Esophagus squamous epithelium (tissue), 5 donors: ENCODE results near the gene GAL3ST2. TPM values are rescaled to one million over a fixed set of nuclear protein-coding genes. Genes with fewer than 3 reads are reported as not detected.

Experiments used
- DNase-seq: peaks from one replicate; lab custom pipeline; 2025; lab: John Stamatoyannopoulos, UW
- H3K27ac ChIP-seq, 4 donors: fragments of 200-600 bp; sonication (generic); one replicate each; pipeline ENCODE4 v1.5.1; 2016 to 2019; ENCODE audit warnings: mild to moderate bottlenecking in 1 of 4
- H3K27me3 ChIP-seq, 4 donors: fragments of 200-600 bp; sonication (generic); 1 replicate in 3 of 4; 2 replicates in 1 of 4; pipeline versions ENCODE4 v1.5.1 to v1.6.0; 2017 to 2021; ENCODE audit warnings: antibody characterized with exemption in 1 of 4
- H3K36me3 ChIP-seq, 3 donors: fragments of 200-600 bp; sonication (generic); one replicate each; pipeline ENCODE4 v1.5.1; 2016 to 2019
- H3K4me1 ChIP-seq, 3 donors: fragments of 200-600 bp; sonication (generic); one replicate each; pipeline ENCODE4 v1.5.1; 2017 to 2019
- H3K4me3 ChIP-seq, 4 donors: fragments of 200-600 bp; sonication (generic); 1 replicate in 3 of 4; 2 replicates in 1 of 4; pipeline ENCODE4 v1.5.1; 2016 to 2019; ENCODE audit warnings: mild to moderate bottlenecking in 2 of 4, moderate library complexity in 1 of 4
- H3K9me3 ChIP-seq, 3 donors: fragments of 200-600 bp; sonication (generic); one replicate each; pipeline ENCODE4 v1.5.1; 2016 to 2019
- POLR2A ChIP-seq, 4 donors: fragments of 450-650 bp; IDR thresholded peaks; one replicate each; pipeline ENCODE4 v1.6.1; 2017; ENCODE audit warnings: antibody characterized with exemption in 4 of 4, mild to moderate bottlenecking in 4 of 4, moderate library complexity in 3 of 4
- WGBS, 2 donors: methylation state at CpG; one replicate each; pipeline ENCODE4 v1.1.5; 2018; 5-methylcytosine and 5-hydroxymethylcytosine counted together
- intact Hi-C: fragments of 100-400 bp; cut with DNase I; formaldehyde crosslinking; loops from one replicate; pipeline ENCODE4 v1.15.0; 2022
- total RNA-seq, 4 donors: library from RNA; depleted of rRNA; stranded (reverse); fragments of >200 nt; gene quantifications; one replicate each; pipeline ENCODE4 v1.1.0, GENCODE V29; 2016
- TF ChIP-seq, protein P1 (sequence below), 6 experiments: fragments of 450-650 bp in 4 of 6; fragments of 200-600 bp in 2 of 6; sonication (generic) in 2 of 6; IDR thresholded peaks; one replicate each; pipeline ENCODE4 v1.5.1; 2016 to 2019; ENCODE audit warnings: antibody characterized with exemption in 6 of 6, mild to moderate bottlenecking in 4 of 6, moderate library complexity in 4 of 6
- donor health status: DM: yes; HTN: yes; CAD: no.

GAL3ST2 gene
- total RNA-seq, 4 donors from 2014 or later: 0.38 TPM; not detected in 3

DNA sequence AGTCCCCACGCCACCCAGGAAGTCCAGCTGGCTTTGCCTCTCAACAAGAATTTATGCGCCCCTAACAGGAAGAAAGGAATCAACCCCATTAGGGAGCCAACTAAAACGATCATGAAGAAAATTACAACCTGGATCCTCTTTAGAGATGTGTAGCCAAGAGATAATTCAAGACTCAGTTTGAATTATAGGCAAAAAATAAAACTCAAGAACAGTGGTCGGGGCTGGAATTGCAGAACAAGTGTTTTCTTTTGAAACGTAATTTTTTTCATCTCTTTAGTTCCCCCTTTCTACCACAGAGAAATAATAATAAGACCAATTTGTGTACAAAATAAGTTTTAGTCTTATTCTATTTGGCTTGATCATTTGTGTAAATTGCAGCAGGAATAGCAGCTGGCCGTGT, 59.7 kb downstream of the GAL3ST2 start:
- H3K9me3 ChIP-seq: no peaks in the 10 kb centered on the region
- WGBS, 2 donors: 58 to 60% methylated on average over 6 of the region's 6 CpGs

DNA sequence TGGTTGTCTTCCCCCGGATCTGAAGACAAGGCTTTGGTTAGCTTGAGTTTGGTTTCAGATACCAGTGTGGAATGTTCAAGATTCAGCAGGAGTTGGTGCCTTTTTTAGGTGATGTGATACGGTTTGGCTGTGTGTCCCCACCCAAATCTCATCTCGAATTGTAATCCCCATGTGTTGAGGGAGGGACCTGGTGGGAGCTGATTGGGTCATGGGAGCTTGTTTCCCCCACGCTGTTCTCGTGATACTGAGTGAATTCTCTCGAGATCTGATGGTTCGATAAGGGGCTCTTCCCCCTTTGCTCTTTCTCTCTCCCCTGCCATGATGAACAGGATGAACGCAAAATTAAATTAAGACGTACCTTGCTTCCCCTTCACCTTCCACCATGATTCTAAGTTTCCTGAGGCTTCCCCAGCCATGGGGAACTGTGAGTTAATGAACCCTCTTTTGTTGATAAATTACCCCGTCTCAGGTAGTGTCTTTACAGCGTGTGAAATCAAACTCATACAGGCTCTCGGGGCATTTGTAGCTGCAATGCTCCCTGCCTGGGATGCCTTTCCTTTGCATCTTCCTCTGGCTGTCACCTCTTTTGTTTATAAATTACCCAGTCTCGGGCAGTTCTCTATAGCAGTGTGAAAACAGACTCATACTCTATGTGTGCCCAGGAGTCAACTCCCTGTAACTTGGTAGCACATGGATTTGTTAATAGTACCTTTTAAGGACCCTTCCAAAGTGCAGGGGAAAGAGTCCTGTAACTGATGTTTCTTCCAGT, 60.8 kb downstream of the GAL3ST2 start:
- H3K36me3 ChIP-seq: no peaks in the 10 kb centered on the region
- intact Hi-C loops: no loop called here
- WGBS, 2 donors: 49 to 61% methylated on average over 11 to 12 of the region's 13 CpGs

More for the DNA sequence above, 59.7 kb downstream of the GAL3ST2 start:
- Histone ChIP-seq H3K4me1 (no peaks in the 10 kb centered on the region), H3K27ac (no peak overlapping the region), H3K27me3 (peaks cover 0 to 34% (median 0%) of the 10 kb centered on the region in 4 donors), H3K4me3 (no peak overlapping the region), H3K36me3 (no peaks in the 10 kb centered on the region)
- intact Hi-C loops: no loop called here
- no peak for TF ChIP-seq POLR2A (IDR thresholded peaks at IDR 0.05)
- TF ChIP-seq, protein P1, sequence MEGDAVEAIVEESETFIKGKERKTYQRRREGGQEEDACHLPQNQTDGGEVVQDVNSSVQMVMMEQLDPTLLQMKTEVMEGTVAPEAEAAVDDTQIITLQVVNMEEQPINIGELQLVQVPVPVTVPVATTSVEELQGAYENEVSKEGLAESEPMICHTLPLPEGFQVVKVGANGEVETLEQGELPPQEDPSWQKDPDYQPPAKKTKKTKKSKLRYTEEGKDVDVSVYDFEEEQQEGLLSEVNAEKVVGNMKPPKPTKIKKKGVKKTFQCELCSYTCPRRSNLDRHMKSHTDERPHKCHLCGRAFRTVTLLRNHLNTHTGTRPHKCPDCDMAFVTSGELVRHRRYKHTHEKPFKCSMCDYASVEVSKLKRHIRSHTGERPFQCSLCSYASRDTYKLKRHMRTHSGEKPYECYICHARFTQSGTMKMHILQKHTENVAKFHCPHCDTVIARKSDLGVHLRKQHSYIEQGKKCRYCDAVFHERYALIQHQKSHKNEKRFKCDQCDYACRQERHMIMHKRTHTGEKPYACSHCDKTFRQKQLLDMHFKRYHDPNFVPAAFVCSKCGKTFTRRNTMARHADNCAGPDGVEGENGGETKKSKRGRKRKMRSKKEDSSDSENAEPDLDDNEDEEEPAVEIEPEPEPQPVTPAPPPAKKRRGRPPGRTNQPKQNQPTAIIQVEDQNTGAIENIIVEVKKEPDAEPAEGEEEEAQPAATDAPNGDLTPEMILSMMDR (IDR thresholded peaks at IDR 0.05): no peak
- no peak for DNase-seq

DNA sequence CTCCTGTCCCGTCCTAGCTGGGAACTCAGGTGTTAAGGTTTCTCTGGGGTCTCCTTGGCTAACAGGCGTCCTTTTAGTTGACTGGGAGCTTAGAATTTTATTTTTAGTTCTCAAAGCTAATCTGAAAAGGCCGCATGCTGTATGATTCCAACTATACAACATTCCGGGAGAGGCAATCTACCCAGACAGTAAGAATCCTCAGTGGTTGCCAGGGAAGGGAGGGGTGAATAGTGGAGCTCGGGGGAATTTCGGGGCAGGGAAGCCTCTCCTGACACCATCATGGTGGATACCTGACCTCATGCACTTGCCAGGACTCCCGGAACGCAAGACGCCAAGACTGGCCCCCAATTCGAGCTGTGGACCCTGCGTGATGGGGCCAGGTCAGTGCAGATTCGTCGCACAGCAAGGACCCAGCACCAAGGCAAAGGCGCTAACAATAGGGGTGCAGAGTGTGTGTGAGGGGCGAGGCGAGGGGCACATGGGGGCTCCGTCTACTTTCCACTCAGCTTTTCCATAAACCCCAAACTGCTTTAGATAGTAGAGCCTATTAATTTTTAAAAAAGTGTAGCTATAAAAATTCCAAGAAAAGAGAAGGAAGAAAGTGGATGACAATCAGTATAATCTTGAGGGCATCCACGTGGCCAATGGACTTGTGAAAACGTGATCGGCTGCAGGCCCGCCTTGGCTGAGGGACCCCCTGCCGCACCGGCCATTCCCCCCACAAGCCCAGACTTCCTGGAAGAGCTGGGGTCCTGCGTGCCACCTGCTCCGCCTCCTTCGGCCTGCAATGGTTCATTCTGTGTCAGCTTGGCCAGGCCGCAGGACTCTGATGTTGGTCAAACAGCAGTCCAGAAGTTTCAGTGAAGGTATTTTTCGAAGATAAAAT, 64.8 kb downstream of the GAL3ST2 start:
- intact Hi-C loops: no loop called here
- Histone ChIP-seq H3K36me3 (no peaks in the 10 kb centered on the region), H3K9me3 (no peaks in the 10 kb centered on the region), H3K4me1 (peaks cover 6 to 30% (median 14%) of the 10 kb centered on the region in 3 donors), H3K4me3 (no peak overlapping the region), H3K27ac (no peak overlapping the region), H3K27me3 (peaks cover 0 to 26% (median 0%) of the 10 kb centered on the region in 4 donors)
- 65 to 67% methylated on average over 18 to 23 of the region's 28 CpGs for WGBS, 2 donors
- no peak for TF ChIP-seq POLR2A (IDR thresholded peaks at IDR 0.05)
- TF ChIP-seq, protein P1 (IDR thresholded peaks at IDR 0.05): no peak
- DNase-seq: no peak

More for the DNA sequence above, 60.8 kb downstream of the GAL3ST2 start:
- Histone ChIP-seq H3K27ac (no peak overlapping the region), H3K9me3 (no peaks in the 10 kb centered on the region), H3K4me1 (no peaks in the 10 kb centered on the region), H3K4me3 (no peak overlapping the region), H3K27me3 (peaks cover 0 to 28% (median 0%) of the 10 kb centered on the region in 4 donors)
- DNase-seq: no peak
- no peak for TF ChIP-seq POLR2A (IDR thresholded peaks at IDR 0.05)
- TF ChIP-seq, protein P1 (IDR thresholded peaks at IDR 0.05): no peak

DNA sequence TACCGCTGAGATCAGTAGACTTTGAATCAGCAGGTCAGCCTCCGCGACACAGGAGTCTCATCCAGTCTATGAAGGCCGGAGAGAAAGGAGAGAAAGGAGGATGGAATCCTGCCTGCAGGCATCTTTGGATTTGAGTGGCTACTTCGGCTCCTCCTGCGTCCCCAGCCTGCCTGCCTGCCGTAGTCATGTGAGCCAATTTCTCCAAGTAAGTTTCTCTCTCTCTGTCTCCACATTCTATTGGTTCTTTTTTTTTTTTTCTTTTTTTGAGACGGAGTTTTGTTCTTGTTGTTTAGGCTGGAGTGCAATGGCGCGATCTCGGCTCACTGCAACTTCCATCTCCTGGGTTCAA, 65.4 kb downstream of the GAL3ST2 start:
- Histone ChIP-seq H3K27me3 (peaks cover 0 to 23% (median 0%) of the 10 kb centered on the region in 4 donors), H3K36me3 (no peaks in the 10 kb centered on the region), H3K4me1 (peaks cover 6 to 30% (median 14%) of the 10 kb centered on the region in 3 donors), H3K9me3 (no peaks in the 10 kb centered on the region), H3K4me3 (no peak overlapping the region), H3K27ac (peak overlapping the region in 1 of 4 donors; percentile 87)
- intact Hi-C loops: no loop called here
- WGBS, 2 donors: 68 to 80% methylated on average over 9 to 11 of the region's 11 CpGs
- no peak for DNase-seq
- TF ChIP-seq, protein P1 (IDR thresholded peaks at IDR 0.05): no peak
- TF ChIP-seq POLR2A (IDR thresholded peaks at IDR 0.05): no peak
